Cardiac fibroblast (primary cell): ENCODE results near the gene SLC16A1.
A peak's percentile ranks its signal among the peaks of the same experiment; 100 is the strongest.

Experiments used
- DNase-seq, 2 donors: peaks; one replicate each; pipeline versions ENCODE4 v3.0.0 to v3.0.0-alpha.2; 2010; ENCODE audit warnings: low read depth in 2 of 2
- H3K4me3 ChIP-seq, 2 donors: replicated peaks in 1 of 2; 1 replicate in 1 of 2; 2 replicates in 1 of 2; pipeline ENCODE4 v1.5.1; 2011; ENCODE audit warnings: low read depth in 2 of 2, low read length in 2 of 2, mild to moderate bottlenecking in 2 of 2, moderate library complexity in 1 of 2
- CTCF ChIP-seq: IDR thresholded peaks from one replicate; pipeline ENCODE4 v1.5.1; 2011; ENCODE audit warnings: low read depth, mild to moderate bottlenecking, low read length, inconsistent platforms

SLC16A1 gene

DNA sequence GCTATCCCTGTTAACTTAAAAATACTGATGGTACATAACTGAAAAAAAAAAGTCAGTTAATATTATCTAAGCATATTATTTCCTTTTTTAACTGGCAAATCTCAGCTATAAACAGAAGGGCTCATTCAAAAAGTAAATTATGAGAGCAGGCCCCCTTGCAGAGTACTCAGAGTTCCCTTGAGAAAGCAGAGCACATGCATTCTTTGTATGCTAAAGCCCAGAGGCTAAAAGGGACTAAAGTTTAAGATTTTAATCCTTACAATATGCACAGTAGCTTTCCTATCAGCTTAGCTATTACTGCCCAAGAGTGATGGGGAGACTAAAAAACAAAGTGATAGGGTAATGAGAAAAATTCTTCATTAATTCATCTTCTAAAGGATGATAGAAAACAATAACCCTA is 18.5 kb downstream of the SLC16A1 start:
- no peak overlapping the region for H3K4me3 ChIP-seq
- no peak for DNase-seq
- TF ChIP-seq CTCF = no peak

GRCh38 chr1:112937070-112937469 is 18.9 kb downstream of the SLC16A1 start:
- H3K4me3 ChIP-seq = no peak overlapping the region
- no peak for TF ChIP-seq CTCF
- peak; percentile 38 to 51 for DNase-seq

- TF ChIP-seq CTCF = no peak
- peak; percentile 59 to 85 for DNase-seq
Observed at GRCh38 chr1:112935461-112936111, 20.4 kb downstream of the SLC16A1 start.

DNA sequence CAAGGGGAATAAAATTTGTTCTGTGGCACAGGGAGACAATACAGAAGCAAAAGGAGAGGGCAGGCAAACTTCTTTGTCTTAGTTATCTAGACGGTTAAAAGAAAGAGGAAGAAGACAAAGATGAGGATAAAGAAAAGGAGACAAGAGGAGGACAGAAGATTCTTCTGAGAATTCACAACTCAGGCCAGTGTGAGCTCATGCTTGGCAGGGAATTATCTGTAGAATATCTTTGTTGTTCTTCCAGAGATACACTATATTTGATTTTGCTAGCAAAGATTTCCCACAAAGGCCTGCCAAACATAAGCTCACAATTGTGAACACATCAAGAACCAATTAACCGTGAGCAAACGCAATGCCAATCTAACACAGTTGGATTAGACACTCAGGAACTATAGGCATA is 21.4 kb downstream of the SLC16A1 start:
- no peak overlapping the region for H3K4me3 ChIP-seq
- DNase-seq = peak in 1 of 2 donors; percentile 16
- TF ChIP-seq CTCF = no peak

More at GRCh38 chr1:112935461-112936111, 20.4 kb downstream of the SLC16A1 start:
- H3K4me3 ChIP-seq = peak overlapping the region in 1 of 2 donors; percentile 5

DNA sequence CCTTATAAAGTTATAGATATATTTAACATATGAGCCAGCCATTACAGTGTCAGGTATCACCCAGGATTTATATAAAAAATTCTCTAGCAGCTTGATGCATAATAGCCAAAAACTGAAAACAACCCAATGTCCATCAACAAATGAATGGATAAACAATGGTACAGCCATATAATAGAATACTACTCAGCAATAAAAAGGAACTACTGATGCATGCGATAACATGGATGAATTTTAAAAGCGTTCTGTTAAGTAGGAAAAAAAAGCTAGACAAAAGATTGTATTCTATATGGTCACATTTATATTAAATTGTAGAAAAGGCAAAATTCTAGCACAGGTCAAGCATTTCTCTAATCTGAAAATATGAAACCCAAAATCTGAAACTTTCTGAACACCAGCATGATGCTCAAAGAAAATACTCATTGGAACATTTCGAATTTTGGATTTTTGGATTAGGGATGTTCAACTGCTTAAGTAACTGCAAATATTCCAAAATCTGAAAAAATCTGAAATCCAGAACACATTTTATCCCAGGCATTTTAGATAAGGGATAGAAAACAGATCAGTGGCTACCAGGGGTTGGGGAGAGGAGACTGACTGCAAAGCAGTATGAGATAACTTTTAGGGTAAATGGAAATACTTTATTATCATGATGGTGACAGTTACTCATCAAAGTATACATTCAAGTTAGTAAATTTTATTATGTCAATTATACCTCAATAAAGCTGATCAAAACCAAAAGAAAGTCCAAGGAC is 22.0 kb downstream of the SLC16A1 start:
- TF ChIP-seq CTCF = no peak
- H3K4me3 ChIP-seq = no peak overlapping the region
- no peak for DNase-seq

DNA sequence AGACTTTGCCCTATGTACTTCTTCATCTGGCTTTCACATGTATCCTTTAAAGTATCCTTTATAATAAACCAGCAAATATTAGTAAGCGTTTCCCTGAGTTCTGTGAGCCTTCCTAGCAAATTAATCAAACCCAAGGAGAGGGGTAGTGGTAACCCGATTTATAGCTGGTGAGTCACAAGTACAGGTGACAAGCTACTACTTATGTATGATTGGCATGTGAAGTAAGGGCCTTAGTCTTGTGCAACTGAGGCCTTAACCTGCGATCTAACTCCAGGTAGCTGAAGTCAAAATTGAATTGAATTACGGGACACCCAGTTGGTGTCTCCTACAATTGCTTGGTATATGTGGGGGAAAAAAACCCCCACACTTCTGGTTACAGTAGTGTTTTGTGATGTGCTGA is 26.0 kb downstream of the SLC16A1 start:
- no peak overlapping the region for H3K4me3 ChIP-seq
- no peak for TF ChIP-seq CTCF
- DNase-seq = no peak
